ENCODE data around the gene H6PD. TPM values are rescaled to one million over a fixed set of nuclear protein-coding genes. Genes with fewer than 3 reads are reported as not detected.

H6PD gene
- total RNA-seq, 1 experiment from 2014 or later = 12.6 TPM

- H3K36me3 ChIP-seq = peaks cover 4% of the 10 kb centered on the region
- H3K27me3 ChIP-seq (replicated peaks) = no peaks in the 10 kb centered on the region
- H3K4me3 ChIP-seq = no peak overlapping the region
- DNase-seq (ENCODE audit: low read depth in 1 of 2, low spot score in 2 of 2) = no peak
- H3K27ac ChIP-seq = no peak overlapping the region
- no peaks in the 10 kb centered on the region for H3K9me3 ChIP-seq (replicated peaks)
- H3K4me1 ChIP-seq (replicated peaks) = no peaks in the 10 kb centered on the region
These were observed 14.0 kb downstream of the H6PD start for GRCh38 chr1:9248341-9249262.

DNA sequence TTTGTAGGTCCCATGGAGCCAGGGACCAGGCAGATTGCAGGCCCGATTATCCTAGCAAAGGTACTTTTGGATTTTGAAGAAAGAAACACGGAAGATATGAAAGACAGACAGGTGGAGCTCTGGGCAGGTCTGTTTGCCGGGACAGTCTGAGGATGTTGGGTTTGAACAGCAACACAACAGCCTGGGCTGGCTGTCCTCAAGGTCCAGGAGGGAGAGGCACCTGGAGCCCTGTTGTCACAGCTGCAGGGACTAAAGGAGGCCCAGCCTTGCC lies 14.6 kb downstream of the H6PD start:
- Histone ChIP-seq H3K27ac (no peak overlapping the region), H3K9me3 (replicated peaks) (no peaks in the 10 kb centered on the region), H3K27me3 (replicated peaks) (no peaks in the 10 kb centered on the region), H3K4me3 (no peak overlapping the region), H3K4me1 (replicated peaks) (no peaks in the 10 kb centered on the region), H3K36me3 (peaks cover 4% of the 10 kb centered on the region)
- no peak for DNase-seq (ENCODE audit: low read depth in 1 of 2, low spot score in 2 of 2)

DNA sequence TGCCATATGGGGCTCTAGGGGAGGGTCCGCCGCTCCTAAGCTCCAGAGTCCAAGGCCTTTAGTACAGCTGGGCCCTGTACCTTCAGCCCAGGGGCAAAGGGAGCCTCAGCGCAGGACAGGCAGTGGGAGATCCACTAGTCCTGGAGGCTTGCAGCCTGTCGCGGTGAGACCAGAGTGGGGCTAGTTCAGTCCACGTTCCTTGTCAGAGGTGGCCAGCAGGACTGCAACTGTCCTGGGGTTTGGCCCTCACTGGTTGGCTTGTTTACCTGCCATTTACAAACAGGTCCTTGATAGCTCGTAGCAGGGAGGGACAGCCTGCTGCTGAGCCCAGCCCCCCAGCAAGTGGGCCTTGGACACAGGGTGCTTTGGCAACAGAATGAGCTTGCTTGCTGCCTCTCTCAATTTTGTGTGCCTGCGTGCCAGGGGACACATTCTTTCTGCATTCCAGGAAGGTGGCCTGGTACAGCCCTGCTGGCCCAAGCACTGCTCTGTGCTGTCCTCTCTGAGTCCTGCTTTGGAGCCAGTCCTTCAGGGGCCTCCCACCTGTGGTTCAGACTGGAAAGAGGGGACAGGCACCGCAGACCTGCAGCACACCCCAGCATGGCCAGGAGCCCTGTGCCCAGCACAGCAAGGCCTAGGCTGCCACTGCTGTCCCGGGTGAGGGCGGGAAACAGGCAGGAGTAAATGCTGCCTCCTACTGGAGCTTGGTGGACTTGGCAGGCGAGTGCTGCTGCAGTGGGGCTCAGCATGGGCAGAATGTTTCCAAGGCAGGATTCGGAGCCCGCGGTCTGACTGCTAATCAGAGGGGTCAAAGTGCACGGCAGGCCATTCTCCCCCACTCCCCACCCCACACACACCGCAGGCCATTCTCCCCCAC lies 15.2 kb downstream of the H6PD start:
- no peak for DNase-seq (ENCODE audit: low read depth in 1 of 2, low spot score in 2 of 2)
- Histone ChIP-seq H3K27me3 (replicated peaks) (no peaks in the 10 kb centered on the region), H3K36me3 (peaks cover 4% of the 10 kb centered on the region), H3K4me3 (no peak overlapping the region), H3K4me1 (replicated peaks) (no peaks in the 10 kb centered on the region), H3K9me3 (replicated peaks) (no peaks in the 10 kb centered on the region), H3K27ac (no peak overlapping the region)

DNA sequence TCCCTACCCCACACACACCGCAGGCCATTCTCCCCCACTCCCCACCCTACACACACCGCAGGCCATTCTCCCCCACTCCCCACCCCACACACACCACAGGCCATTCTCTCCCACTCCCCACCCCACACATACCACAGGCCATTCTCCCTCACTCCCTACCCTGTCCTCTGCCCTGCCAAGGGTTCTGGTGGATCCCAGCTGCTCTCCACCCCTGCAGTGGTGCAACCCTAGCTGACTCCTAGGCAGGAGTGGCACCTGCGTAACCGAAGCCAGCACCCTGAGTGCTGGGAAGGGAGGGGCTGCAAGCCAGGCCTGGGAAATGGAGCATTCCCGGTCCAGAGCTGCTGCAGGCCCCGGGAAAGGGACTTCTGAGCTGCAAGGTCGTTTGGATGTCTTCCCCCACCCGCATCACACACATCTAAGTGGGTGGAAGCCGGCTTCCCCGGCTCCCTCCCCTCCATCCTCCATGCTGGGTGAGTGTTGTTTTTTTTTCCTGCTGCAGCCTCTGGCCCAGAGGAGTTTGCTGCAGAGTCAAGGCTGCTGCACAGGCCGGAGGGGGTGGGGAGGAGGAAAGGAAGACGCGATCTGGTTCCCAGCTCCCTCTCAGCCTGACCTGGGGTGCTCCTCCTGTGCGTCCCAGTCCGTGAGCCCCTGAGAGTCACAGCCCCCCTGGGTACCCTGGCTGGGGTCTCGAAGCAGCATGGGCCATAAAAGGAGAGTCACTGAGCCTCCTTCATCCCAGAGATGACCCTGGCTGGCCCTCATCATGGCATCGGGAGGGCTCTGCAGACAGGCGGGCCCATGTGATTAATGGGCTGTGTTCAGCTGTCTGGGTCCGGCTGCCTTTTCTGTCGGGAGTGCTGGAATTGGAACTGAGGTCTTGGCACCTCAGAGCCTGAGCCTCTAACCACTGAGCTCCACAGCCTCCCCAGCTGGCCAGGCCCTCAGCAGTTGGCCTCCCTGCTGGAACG lies 16.1 kb downstream of the H6PD start:
- no peaks in the 10 kb centered on the region for H3K9me3 ChIP-seq (replicated peaks)
- H3K27ac ChIP-seq = no peak overlapping the region
- H3K27me3 ChIP-seq (replicated peaks) = no peaks in the 10 kb centered on the region
- no peak overlapping the region for H3K4me3 ChIP-seq
- DNase-seq (ENCODE audit: low read depth in 1 of 2, low spot score in 2 of 2) = no peak
- H3K36me3 ChIP-seq = peaks cover 4% of the 10 kb centered on the region
- H3K4me1 ChIP-seq (replicated peaks) = no peaks in the 10 kb centered on the region

DNA sequence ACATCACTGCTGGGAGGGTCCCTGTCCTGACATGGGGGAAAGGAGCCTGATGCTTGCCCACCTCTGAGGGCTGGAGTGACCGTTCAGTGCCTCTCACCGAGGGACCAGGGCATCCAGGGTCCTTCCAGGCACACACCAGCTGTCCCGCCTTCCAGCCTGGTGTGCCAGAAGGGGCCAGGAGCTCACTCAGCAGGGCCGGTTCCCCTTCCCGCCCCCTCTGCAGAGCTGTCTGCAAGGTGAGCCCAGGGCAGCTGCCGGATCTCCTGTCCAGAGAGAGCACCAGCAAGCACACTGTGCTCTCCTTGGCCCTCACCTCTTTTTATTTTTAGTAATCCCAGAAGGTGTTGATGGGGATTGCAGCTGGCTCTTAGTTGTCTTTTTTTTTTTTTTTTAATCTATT lies 16.9 kb downstream of the H6PD start:
- no peak overlapping the region for H3K27ac ChIP-seq
- DNase-seq (ENCODE audit: low read depth in 1 of 2, low spot score in 2 of 2) = no peak
- peaks cover 9% of the 10 kb centered on the region for H3K36me3 ChIP-seq
- H3K27me3 ChIP-seq (replicated peaks) = no peaks in the 10 kb centered on the region
- H3K4me3 ChIP-seq = no peak overlapping the region
- no peaks in the 10 kb centered on the region for H3K4me1 ChIP-seq (replicated peaks)
- no peaks in the 10 kb centered on the region for H3K9me3 ChIP-seq (replicated peaks)

DNA sequence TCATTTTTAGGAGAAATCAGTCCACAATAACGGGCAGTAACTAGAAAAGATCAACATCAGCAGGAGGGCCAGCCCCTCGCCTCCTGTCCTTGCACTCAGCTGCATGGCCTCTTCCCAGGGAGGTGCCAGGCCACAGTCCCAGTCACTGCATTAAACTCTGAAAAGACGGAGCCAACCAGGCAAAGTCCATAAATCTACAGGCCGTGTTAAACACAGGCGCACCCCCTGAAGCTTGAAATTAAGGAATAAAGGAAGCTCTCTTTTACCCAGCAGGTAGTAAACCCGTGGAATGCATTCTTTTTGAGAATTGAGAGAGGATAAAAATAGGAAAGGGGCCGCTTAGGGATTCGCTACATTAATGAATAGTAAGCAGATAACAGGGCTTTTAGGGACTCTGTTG lies 18.4 kb downstream of the H6PD start:
- Histone ChIP-seq H3K4me3 (no peak overlapping the region), H3K27ac (no peak overlapping the region), H3K9me3 (replicated peaks) (peaks cover 2% of the 10 kb centered on the region)

DNA sequence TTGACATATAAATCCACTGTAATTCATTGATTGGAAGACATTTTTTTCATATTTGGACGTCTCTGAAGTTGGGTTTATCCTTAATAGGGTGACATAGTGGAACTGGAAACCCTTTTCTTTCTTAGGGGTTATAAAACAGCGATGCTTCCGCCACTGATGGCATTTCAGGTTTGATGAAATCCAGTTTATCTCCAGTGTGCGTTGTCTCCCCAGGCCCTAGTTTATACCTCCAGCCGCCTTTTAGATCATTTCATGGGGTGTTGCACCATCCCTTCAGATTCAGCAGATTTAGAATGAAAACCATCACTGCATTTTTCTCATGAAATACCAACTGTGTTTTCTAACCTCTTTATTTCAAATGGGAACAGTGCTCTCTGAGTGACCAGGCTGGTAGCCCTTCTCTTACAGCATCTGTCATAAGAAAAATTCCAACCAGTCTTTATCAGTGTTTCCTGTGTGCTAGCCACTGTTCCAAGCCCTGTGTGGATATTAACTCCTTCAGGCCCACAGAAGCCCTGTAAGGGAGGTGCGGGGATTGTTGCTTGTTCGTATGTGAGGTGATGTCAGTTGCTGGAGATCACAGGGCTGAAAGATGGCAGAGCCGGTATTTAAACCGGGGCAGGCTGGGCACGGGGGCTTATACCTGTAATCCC lies 19.0 kb downstream of the H6PD start:
- Histone ChIP-seq H3K36me3 (peaks cover 10% of the 10 kb centered on the region; the same call in 1 of the 2 replicates), H3K9me3 (replicated peaks) (peaks cover 7% of the 10 kb centered on the region), H3K4me1 (replicated peaks) (no peaks in the 10 kb centered on the region; the same call in 1 of the 2 replicates), H3K27me3 (replicated peaks) (no peaks in the 10 kb centered on the region), H3K4me3 (no peak overlapping the region), H3K27ac (no peak overlapping the region)
- DNase-seq (ENCODE audit: low read depth in 1 of 2, low spot score in 2 of 2) = no peak

More for the DNA sequence above, 18.4 kb downstream of the H6PD start:
- Histone ChIP-seq H3K27me3 (replicated peaks) (no peaks in the 10 kb centered on the region), H3K4me1 (replicated peaks) (no peaks in the 10 kb centered on the region; the same call in 1 of the 2 replicates), H3K36me3 (peaks cover 6% of the 10 kb centered on the region; the same call in 1 of the 2 replicates)
- no peak for DNase-seq (ENCODE audit: low read depth in 1 of 2, low spot score in 2 of 2)

DNA sequence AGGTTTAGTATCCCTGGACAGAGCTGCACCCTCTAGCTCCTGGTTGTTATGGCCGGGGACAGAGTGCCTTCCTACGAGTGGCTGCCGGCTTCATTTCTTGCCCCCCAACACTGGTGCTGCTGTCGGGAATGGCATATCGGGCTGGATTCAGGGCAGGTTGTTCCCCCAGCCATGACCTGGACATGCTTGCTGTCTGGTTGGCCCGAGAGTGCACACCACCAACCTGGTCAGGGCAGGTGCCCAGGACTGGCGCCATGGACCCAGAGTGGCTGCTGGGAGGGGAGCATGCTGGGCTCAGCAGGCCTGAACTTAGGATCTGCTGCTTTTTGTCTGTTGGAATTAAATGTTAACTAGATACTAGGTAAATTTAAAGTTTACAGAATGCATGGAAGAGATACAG lies 21.8 kb downstream of the H6PD start:
- Histone ChIP-seq H3K27me3 (replicated peaks) (no peaks in the 10 kb centered on the region), H3K36me3 (peaks cover 14% of the 10 kb centered on the region; the same call in 1 of the 2 replicates), H3K9me3 (replicated peaks) (peaks cover 18% of the 10 kb centered on the region), H3K27ac (no peak overlapping the region), H3K4me1 (replicated peaks) (peaks cover 3% of the 10 kb centered on the region; the same call in 1 of the 2 replicates), H3K4me3 (no peak overlapping the region)
- no peak for DNase-seq (ENCODE audit: low read depth in 1 of 2, low spot score in 2 of 2)

- H3K4me3 ChIP-seq = no peak overlapping the region
- H3K9me3 ChIP-seq (replicated peaks) = peaks cover 18% of the 10 kb centered on the region
- H3K27me3 ChIP-seq (replicated peaks) = no peaks in the 10 kb centered on the region
- peaks cover 3% of the 10 kb centered on the region; the same call in 1 of the 2 replicates for H3K4me1 ChIP-seq (replicated peaks)
- no peak for DNase-seq (ENCODE audit: low read depth in 1 of 2, low spot score in 2 of 2)
- peaks cover 14% of the 10 kb centered on the region; the same call in 1 of the 2 replicates for H3K36me3 ChIP-seq
- no peak overlapping the region for H3K27ac ChIP-seq
These were observed 23.3 kb downstream of the H6PD start for GRCh38 chr1:9257851-9258250.

DNA sequence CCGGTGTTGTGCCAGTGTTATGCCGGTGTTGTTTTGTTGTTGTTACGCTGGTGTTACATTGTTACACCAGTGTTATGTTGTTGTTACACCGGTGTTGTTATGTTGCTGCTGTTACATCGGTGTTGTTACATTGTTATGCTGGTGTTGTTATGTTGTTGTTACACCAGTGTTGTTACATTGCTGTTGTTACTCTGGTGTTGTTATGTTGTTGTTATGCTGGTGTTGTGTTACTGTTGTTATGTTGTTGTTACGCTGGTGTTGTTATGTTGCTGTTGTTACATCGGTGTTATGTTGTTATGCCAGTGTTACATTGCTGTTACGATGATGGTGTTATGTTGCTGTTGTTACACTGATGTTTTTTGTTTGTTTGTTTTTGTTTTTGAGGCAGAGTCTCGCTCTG lies 24.1 kb downstream of the H6PD start:
- no peaks in the 10 kb centered on the region for H3K27me3 ChIP-seq (replicated peaks)
- no peak for DNase-seq (ENCODE audit: low read depth in 1 of 2, low spot score in 2 of 2)
- H3K4me1 ChIP-seq (replicated peaks) = peaks cover 3% of the 10 kb centered on the region; the same call in 1 of the 2 replicates
- peaks cover 14% of the 10 kb centered on the region; the same call in 1 of the 2 replicates for H3K36me3 ChIP-seq
- H3K9me3 ChIP-seq (replicated peaks) = peaks cover 18% of the 10 kb centered on the region
- no peak overlapping the region for H3K4me3 ChIP-seq
- H3K27ac ChIP-seq = no peak overlapping the region

GRCh38 chr1:9260059-9260766 lies 25.6 kb downstream of the H6PD start:
- H3K27me3 ChIP-seq (replicated peaks) = no peaks in the 10 kb centered on the region
- peaks cover 3% of the 10 kb centered on the region; the same call in 1 of the 2 replicates for H3K4me1 ChIP-seq (replicated peaks)
- no peak overlapping the region for H3K27ac ChIP-seq
- no peak overlapping the region for H3K4me3 ChIP-seq
- DNase-seq (ENCODE audit: low read depth in 1 of 2, low spot score in 2 of 2) = no peak
- peaks cover 27% of the 10 kb centered on the region for H3K36me3 ChIP-seq
- peaks cover 18% of the 10 kb centered on the region for H3K9me3 ChIP-seq (replicated peaks)

DNA sequence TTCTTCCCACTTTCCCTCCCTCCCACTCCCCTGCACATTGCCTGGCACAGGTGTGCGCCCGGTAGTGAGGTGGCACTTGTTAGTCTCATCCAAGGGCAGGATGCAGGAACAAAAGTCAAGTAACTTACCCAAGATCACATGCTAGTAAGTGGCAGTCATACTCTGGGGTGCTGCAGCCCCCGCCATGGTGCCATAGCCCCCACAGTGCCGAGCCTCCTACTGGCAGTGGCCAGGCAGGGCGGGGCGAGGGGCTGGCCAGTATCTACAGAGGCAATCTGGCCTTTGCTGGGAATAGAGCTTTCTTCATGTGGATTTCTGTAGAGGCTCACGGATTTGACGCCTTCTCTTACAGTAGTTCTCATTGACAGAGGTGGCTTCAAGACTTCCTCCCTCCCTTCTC lies 26.9 kb downstream of the H6PD start:
- no peak for DNase-seq (ENCODE audit: low read depth in 1 of 2, low spot score in 2 of 2)
- Histone ChIP-seq H3K4me3 (no peak overlapping the region), H3K27ac (no peak overlapping the region), H3K27me3 (replicated peaks) (no peaks in the 10 kb centered on the region), H3K36me3 (peaks cover 22% of the 10 kb centered on the region), H3K4me1 (replicated peaks) (peaks cover 4% of the 10 kb centered on the region; the same call in 1 of the 2 replicates), H3K9me3 (replicated peaks) (peaks cover 18% of the 10 kb centered on the region)

Measured in SJSA1 (cell line).